Thoracic aorta (tissue), 2 donors: ENCODE measurements around the gene IL36G. TPM values are rescaled to one million over a fixed set of nuclear protein-coding genes. Genes with fewer than 3 reads are reported as not detected.
A peak's percentile ranks its signal among the peaks of the same experiment; 100 is the strongest.

Experiments used
- ATAC-seq: fragments of 150-250 bp; one replicate; pipeline ENCODE4 v1.8.0; 2017; ENCODE audit warnings: low read depth; ENCODE audit not compliant: insufficient number of reproducible peaks, low FRiP score
- DNase-seq: peaks from one replicate; pipeline ENCODE4 v3.0.0-alpha.2; 2020; ENCODE audit warnings: low spot score
- H3K27ac ChIP-seq, 2 donors: fragments of 200-600 bp; sonication (generic); 1 replicate in 1 of 2; 2 replicates in 1 of 2; pipeline ENCODE4 v1.5.1; 2016; ENCODE audit warnings: mild to moderate bottlenecking in 2 of 2, moderate library complexity in 2 of 2
- H3K27me3 ChIP-seq: fragments of 200-600 bp; sonication (generic); replicated peaks from 2 replicates; pipeline ENCODE4 v1.6.0; 2016; ENCODE audit warnings: mild to moderate bottlenecking; ENCODE audit not compliant: insufficient read depth
- H3K36me3 ChIP-seq: fragments of 200-600 bp; sonication (generic); one replicate; pipeline ENCODE4 v1.5.1; 2016
- H3K4me1 ChIP-seq, 2 donors: fragments of 200-600 bp; sonication (generic); 1 replicate in 1 of 2; 2 replicates in 1 of 2; pipeline versions ENCODE4 v1.5.1 to v1.6.0; 2016; ENCODE audit warnings: low read depth in 2 of 2, mild to moderate bottlenecking in 1 of 2; ENCODE audit not compliant: control insufficient read depth in 1 of 2
- H3K4me3 ChIP-seq: fragments of 200-600 bp; sonication (generic); 2 replicates; pipeline ENCODE4 v1.5.1; 2016; ENCODE audit warnings: mild to moderate bottlenecking
- H3K9me3 ChIP-seq: fragments of 200-600 bp; sonication (generic); 2 replicates; pipeline ENCODE4 v1.5.1; 2016
- total RNA-seq, 2 donors: library from RNA; depleted of rRNA; stranded (reverse); fragments of >200 nt; gene quantifications; one replicate each; pipeline versions ENCODE4 v1.1.0 to v1.2.3, GENCODE V29; 2016
- TF ChIP-seq, protein P1 (sequence below): fragments of 200-600 bp; sonication (generic); IDR thresholded peaks from one replicate; pipeline ENCODE4 v1.5.1; 2019; ENCODE audit warnings: antibody characterized with exemption

The IL36G gene
- total RNA-seq, 2 donors from 2014 or later: not detected

DNA sequence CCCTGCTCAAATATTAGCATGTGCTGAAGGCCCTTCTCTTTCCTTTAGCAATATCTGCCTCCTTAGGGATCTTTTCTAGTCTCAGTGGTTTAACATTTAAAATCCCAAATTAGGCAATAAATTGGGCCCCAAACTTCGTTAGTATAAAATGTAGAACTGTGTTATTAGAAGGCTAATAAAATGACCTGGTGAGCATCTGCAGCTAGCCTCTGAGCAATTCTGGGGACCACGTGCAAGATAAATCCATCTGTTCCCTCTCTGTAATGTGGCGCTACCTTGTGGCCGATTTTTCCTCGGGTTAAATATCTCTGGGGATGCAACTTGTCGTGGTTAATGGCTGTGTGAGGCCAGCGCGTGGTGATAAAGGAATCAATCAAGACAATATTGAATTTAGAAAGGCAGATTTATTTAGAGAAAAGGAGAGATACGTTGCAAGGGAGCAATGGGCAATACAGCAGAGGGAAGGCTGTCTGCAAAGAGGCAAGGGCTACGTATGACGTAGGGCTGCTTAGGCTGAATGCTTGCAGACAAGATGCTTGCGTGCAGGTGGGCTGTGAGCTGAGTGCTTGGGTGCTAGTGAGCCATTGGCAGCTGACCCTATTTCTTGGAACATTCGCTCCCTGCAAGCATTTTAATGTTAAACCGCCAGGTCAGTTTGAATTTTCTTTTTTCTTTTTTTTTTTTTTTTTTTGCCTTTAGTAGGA is 18.5 kb upstream of the IL36G start:
- ATAC-seq: no peak
- no peaks in the 10 kb centered on the region for H3K4me1 ChIP-seq

DNA sequence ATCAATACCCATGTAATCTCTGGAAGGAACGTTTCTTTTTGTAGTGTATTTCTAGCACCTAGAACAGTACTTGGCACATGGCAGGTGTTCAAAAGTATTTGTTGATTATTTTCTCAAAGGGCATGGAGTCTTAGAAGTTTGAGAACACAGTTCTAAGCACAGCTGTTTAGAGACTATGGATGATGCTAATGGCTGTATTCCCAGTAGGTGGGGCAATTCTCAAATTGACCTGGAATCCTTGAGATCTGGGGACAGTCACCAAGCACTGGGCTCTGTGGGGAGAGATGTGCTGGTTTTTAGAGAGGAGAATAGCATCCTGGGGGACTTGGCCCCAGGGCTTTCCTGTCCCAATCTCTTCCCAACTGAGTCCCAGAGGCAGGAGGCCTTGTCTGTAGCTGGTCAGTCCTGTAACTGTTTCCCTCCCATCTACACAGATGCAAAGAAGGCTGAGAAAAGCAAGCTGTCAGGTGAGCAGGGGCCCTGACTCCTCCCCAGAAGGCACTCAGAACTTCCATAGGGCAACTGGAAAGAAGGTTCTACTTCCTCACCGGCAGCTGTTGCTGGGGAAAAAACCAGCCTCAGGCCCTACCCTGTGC is 17.5 kb upstream of the IL36G start:
- no peak for ATAC-seq
- H3K27me3 ChIP-seq: no peaks in the 10 kb centered on the region
- no peaks in the 10 kb centered on the region for H3K4me1 ChIP-seq
- H3K4me3 ChIP-seq: no peak overlapping the region
- no peak overlapping the region for H3K27ac ChIP-seq
- no peak for DNase-seq
- TF ChIP-seq, protein P1, sequence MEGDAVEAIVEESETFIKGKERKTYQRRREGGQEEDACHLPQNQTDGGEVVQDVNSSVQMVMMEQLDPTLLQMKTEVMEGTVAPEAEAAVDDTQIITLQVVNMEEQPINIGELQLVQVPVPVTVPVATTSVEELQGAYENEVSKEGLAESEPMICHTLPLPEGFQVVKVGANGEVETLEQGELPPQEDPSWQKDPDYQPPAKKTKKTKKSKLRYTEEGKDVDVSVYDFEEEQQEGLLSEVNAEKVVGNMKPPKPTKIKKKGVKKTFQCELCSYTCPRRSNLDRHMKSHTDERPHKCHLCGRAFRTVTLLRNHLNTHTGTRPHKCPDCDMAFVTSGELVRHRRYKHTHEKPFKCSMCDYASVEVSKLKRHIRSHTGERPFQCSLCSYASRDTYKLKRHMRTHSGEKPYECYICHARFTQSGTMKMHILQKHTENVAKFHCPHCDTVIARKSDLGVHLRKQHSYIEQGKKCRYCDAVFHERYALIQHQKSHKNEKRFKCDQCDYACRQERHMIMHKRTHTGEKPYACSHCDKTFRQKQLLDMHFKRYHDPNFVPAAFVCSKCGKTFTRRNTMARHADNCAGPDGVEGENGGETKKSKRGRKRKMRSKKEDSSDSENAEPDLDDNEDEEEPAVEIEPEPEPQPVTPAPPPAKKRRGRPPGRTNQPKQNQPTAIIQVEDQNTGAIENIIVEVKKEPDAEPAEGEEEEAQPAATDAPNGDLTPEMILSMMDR: no peak
- H3K9me3 ChIP-seq: no peaks in the 10 kb centered on the region
- no peaks in the 10 kb centered on the region for H3K36me3 ChIP-seq

More for the DNA sequence above, 18.5 kb upstream of the IL36G start:
- DNase-seq: no peak
- H3K27ac ChIP-seq: no peak overlapping the region
- H3K9me3 ChIP-seq: no peaks in the 10 kb centered on the region
- H3K36me3 ChIP-seq: no peaks in the 10 kb centered on the region
- no peak overlapping the region for H3K4me3 ChIP-seq
- TF ChIP-seq, protein P1: peak; percentile 6
- no peaks in the 10 kb centered on the region for H3K27me3 ChIP-seq

DNA sequence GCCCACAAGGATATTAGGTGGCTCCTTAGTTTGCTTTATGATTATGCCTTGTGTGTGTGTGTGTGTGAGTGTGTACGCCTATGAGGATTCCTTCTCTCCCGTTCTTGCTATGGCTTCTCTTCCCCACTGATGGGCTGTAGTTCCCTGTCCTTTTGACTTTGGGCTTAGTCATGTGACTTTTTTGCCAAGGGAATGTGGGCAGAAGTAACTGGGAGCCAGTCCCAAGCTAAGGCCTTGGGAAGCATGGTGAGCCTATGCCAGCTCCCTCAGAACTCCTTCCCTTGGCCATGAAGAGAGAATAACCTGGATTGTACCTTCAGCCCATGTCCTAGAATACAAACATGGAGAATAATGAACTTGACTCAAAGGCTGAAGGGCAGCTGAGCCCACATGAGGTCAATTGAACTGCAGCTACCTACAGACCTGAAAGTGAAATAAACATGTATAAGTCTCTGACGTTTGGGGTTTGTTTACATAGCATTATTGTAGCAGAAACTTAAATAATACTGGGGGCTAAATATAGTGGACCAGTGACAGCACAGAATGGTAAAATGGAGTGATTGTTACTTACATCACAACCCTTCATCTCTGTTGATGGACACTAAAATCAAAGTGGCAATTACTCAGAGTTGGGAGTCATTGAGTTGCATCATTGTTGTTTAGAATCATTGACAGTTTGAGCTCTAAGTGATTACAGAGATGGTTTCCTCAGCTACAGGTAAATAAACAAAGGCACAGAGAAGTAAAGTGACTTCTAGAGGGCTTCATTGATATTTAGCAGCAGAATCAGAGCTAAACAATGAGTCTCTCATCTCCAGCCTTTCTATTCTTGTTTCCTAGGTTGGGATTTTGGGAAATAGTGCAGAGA is 15.3 kb upstream of the IL36G start:
- no peak for DNase-seq
- no peaks in the 10 kb centered on the region for H3K4me1 ChIP-seq
- H3K27me3 ChIP-seq: no peaks in the 10 kb centered on the region
- H3K4me3 ChIP-seq: no peak overlapping the region
- ATAC-seq: no peak
- H3K9me3 ChIP-seq: no peaks in the 10 kb centered on the region
- TF ChIP-seq, protein P1: no peak
- H3K36me3 ChIP-seq: no peaks in the 10 kb centered on the region
- H3K27ac ChIP-seq: no peak overlapping the region

DNA sequence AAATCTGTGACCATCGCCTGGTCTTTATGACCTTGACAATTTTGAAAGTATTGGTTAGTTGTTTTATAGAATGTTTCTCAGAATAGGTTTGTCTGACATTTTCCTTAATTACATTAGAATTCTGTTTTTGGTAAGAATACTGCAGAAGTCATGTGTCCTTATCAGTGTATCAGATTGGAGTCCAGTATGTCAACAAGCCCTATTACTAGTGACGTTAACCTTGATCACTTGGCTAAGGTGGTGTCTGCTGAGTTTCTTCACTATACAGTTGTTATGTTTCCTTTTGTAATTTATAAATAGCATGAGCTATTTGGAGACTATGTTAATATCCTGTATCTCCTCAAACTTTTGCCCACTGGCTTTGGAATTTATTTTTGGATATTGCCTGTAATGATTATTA is 10.8 kb upstream of the IL36G start:
- TF ChIP-seq, protein P1: no peak
- H3K27ac ChIP-seq: no peak overlapping the region
- H3K4me3 ChIP-seq: no peak overlapping the region
- H3K36me3 ChIP-seq: no peaks in the 10 kb centered on the region
- no peaks in the 10 kb centered on the region for H3K4me1 ChIP-seq
- no peak for DNase-seq
- H3K9me3 ChIP-seq: no peaks in the 10 kb centered on the region
- no peak for ATAC-seq
- no peaks in the 10 kb centered on the region for H3K27me3 ChIP-seq
